Astrocyte of the spinal cord (primary cell): Measurements from ENCODE around the gene CDH22.

ENCODE experiments used
- DNase-seq: peaks from one replicate; pipeline ENCODE4 v3.0.0; 2011; ENCODE audit warnings: low read depth, low spot score
- H3K4me3 ChIP-seq: 2 replicates; pipeline ENCODE4 v1.5.1; 2011; ENCODE audit warnings: low read depth, mild to moderate bottlenecking, low read length, moderate library complexity
- in situ Hi-C: cut with HindIII; loops from 2 replicates; pipeline ENCODE4 v1.10.0; 2017; ENCODE audit warnings: low sequenced_read_pairs
- TF ChIP-seq, protein P1 (sequence below): IDR thresholded peaks from 2 replicates; pipeline ENCODE4 v1.5.1; 2012; ENCODE audit warnings: low read depth, mild to moderate bottlenecking, low read length, inconsistent platforms

The CDH22 gene

DNA sequence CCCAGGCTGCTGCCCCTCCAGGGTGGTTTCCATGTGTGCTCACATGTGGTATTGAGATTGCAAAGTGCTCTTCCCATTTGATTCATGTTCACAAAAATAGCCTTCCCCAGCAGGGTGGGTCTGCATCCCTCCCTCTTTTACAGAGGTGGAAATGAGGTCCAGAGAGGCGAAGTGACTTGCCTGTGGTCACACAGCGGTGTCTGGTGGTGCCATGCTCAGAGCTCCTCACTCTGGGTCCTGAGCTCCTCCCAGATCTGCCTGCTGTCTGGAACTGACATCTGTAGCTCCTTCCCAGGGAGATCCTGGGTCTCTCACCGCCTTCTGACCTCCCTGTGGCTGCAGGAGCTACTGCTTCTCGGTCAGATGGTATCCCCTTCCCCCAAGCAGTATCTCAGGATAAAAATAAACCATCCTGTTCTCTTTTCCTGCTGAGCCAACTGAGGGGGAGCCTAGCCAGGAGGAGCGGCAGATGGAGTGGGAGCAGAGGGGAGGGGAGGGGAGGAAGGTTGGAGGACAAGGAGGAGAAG lies 178.3 kb downstream of the CDH22 start:
- TF ChIP-seq, protein P1, sequence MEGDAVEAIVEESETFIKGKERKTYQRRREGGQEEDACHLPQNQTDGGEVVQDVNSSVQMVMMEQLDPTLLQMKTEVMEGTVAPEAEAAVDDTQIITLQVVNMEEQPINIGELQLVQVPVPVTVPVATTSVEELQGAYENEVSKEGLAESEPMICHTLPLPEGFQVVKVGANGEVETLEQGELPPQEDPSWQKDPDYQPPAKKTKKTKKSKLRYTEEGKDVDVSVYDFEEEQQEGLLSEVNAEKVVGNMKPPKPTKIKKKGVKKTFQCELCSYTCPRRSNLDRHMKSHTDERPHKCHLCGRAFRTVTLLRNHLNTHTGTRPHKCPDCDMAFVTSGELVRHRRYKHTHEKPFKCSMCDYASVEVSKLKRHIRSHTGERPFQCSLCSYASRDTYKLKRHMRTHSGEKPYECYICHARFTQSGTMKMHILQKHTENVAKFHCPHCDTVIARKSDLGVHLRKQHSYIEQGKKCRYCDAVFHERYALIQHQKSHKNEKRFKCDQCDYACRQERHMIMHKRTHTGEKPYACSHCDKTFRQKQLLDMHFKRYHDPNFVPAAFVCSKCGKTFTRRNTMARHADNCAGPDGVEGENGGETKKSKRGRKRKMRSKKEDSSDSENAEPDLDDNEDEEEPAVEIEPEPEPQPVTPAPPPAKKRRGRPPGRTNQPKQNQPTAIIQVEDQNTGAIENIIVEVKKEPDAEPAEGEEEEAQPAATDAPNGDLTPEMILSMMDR = no peak
- in situ Hi-C loops = no loop called here
- no peak for DNase-seq
- H3K4me3 ChIP-seq = no peak overlapping the region

GRCh38 chr20:46128310-46129151 lies 179.8 kb downstream of the CDH22 start:
- in situ Hi-C loops = no loop called here

GRCh38 chr20:46127396-46128010 lies 180.8 kb downstream of the CDH22 start:
- TF ChIP-seq, protein P1 = no peak
- in situ Hi-C loops = no loop called here

More at GRCh38 chr20:46128310-46129151, 179.8 kb downstream of the CDH22 start:
- DNase-seq = no peak
- TF ChIP-seq, protein P1 = peak; percentile 68
- H3K4me3 ChIP-seq = no peak overlapping the region

DNA sequence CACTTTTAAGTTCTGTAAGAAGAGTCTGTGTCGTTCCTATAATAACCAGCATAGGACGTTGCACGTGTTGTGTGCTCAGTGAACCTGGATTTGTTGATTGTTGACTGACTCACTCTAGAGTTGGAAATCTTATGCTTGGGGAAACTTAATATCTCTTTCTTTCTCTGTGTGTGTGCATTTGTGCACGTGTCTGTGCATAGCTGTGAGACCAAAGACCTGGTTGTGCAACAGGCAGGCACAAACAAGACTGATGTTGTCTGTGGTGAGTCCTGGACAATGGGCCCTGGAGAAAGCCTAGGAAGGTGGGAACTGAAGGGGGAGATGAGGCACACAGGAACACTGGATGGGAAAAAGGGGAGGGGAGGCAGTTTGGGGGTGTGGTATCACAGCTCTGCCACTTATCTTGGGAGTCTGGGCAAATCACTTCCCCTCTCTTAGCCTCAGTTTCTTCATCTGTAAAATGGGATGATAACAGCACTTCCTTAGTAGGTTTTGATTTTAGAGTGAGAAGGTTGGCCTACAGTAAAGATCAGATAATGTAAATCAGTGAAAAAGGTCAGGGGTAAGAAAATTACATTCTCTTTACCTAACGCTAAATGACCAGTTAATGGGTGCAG lies 181.8 kb downstream of the CDH22 start:
- TF ChIP-seq, protein P1 = no peak
- no peak for DNase-seq
- in situ Hi-C loops = no loop called here
- no peak overlapping the region for H3K4me3 ChIP-seq

More at GRCh38 chr20:46127396-46128010, 180.8 kb downstream of the CDH22 start:
- H3K4me3 ChIP-seq = no peak overlapping the region
- no peak for DNase-seq
